IMR-90 (cell line): Measurements from ENCODE around the gene DYTN. TPM values are rescaled to one million over a fixed set of nuclear protein-coding genes. Genes with fewer than 3 reads are reported as not detected.

Experiments
- ATAC-seq: fragments of 200-7000 bp; cut with Tn5 transposase; 2 replicates; pipeline ENCODE4 v1.9.1; 2020; ENCODE audit warnings: low read depth, mild to moderate bottlenecking, moderate library complexity
- BruUV-seq: library from RNA; stranded (reverse); fragments of 400-500 nt; replicated peaks from 2 replicates; lab custom pipeline; 2021; lab: Mats Ljungman, UMichigan
- CTCF ChIA-PET: fragments of 300-600 bp; formaldehyde crosslinking; extraction: SDS; loops from one replicate; lab custom pipeline; 2021; ENCODE audit warnings: antibody characterized with exemption; lab: Yijun Ruan, JAX
- POLR2A ChIA-PET: fragments of 300-600 bp; sonication (Branson Sonifier 250); formaldehyde crosslinking; loops from one replicate; lab custom pipeline; 2022; ENCODE audit warnings: antibody characterized with exemption; ENCODE audit not compliant: unreplicated experiment; lab: Charles Lee
- DNase-seq: peaks from one replicate; pipeline ENCODE4 v3.0.0; 2013
- H2AFZ ChIP-seq: replicated peaks from 2 replicates; pipeline ENCODE3; 2013; ENCODE audit warnings: low read length, mild to moderate bottlenecking; ENCODE audit not compliant: poor library complexity
- H2AK5ac ChIP-seq: 2 replicates; pipeline ENCODE4 v1.6.1; 2013; ENCODE audit warnings: low read depth, low read length, inconsistent platforms
- H2AK9ac ChIP-seq: replicated peaks from 2 replicates; pipeline ENCODE3; 2013; ENCODE audit warnings: mild to moderate bottlenecking, low read depth, low read length, moderate library complexity; ENCODE audit not compliant: poor library complexity
- H2BK120ac ChIP-seq: 2 replicates; pipeline ENCODE4 v1.6.1; 2013; ENCODE audit warnings: low read depth, low read length, inconsistent platforms
- H2BK15ac ChIP-seq: 3 replicates; pipeline ENCODE4 v1.6.1; 2013; ENCODE audit warnings: low read depth, low read length, inconsistent platforms
- H2BK20ac ChIP-seq: 2 replicates; pipeline ENCODE4 v1.6.1; 2013; ENCODE audit warnings: low read depth, mild to moderate bottlenecking, inconsistent platforms, low read length, moderate library complexity
- H2BK5ac ChIP-seq: 2 replicates; pipeline ENCODE4 v1.6.1; 2013; ENCODE audit warnings: mild to moderate bottlenecking, low read depth, low read length, inconsistent platforms; ENCODE audit not compliant: poor library complexity, severe bottlenecking
- H3K14ac ChIP-seq: replicated peaks from 2 replicates; pipeline ENCODE4 v1.6.1; 2013; ENCODE audit warnings: low read depth, low read length, inconsistent platforms
- H3K18ac ChIP-seq: 2 replicates; pipeline ENCODE4 v1.6.1; 2013; ENCODE audit warnings: low read depth, low read length, control low read depth
- H3K23ac ChIP-seq: 2 replicates; pipeline ENCODE4 v1.6.1; 2013; ENCODE audit warnings: low read depth, low read length, inconsistent platforms
- H3K27ac ChIP-seq: 2 replicates; pipeline ENCODE4 v1.5.1; 2013; ENCODE audit warnings: mild to moderate bottlenecking, control low read depth, low read length; ENCODE audit not compliant: insufficient read depth
- H3K27me3 ChIP-seq: 2 replicates; pipeline ENCODE4 v1.6.1; 2013; ENCODE audit warnings: low read length; ENCODE audit not compliant: control insufficient read depth, insufficient read depth
- H3K36me3 ChIP-seq: 2 replicates; pipeline ENCODE4 v1.6.1; 2013; ENCODE audit warnings: low read length, mixed read lengths; ENCODE audit not compliant: control insufficient read depth, insufficient read depth
- H3K4ac ChIP-seq: 2 replicates; pipeline ENCODE4 v1.6.1; 2013; ENCODE audit warnings: low read depth, low read length, inconsistent platforms
- H3K4me1 ChIP-seq: 2 replicates; pipeline ENCODE4 v1.6.1; 2013; ENCODE audit warnings: low read length, mixed read lengths; ENCODE audit not compliant: control insufficient read depth, insufficient read depth
- H3K4me2 ChIP-seq: 2 replicates; pipeline ENCODE4 v1.6.1; 2013; ENCODE audit warnings: low read depth, mild to moderate bottlenecking, control low read depth, low read length, moderate library complexity
- H3K4me3 ChIP-seq: 2 replicates; pipeline ENCODE4 v1.5.1; 2013; ENCODE audit warnings: low read depth, mild to moderate bottlenecking, control low read depth, low read length, moderate library complexity; ENCODE audit not compliant: insufficient read depth
- H3K56ac ChIP-seq: 2 replicates; pipeline ENCODE4 v1.6.1; 2013; ENCODE audit warnings: low read length, inconsistent platforms; ENCODE audit not compliant: insufficient read depth; ENCODE audit errors: extremely low read depth
- H3K79me1 ChIP-seq, 2 experiments: 2 replicates each; pipeline ENCODE4 v1.6.1; 2013; ENCODE audit warnings: low read length in 2 of 2, inconsistent platforms in 1 of 2, low read depth in 1 of 2
- H3K9ac ChIP-seq: 2 replicates; pipeline ENCODE4 v1.6.1; 2013; ENCODE audit warnings: low read depth, low read length, control low read depth
- H3K9me1 ChIP-seq: 2 replicates; pipeline ENCODE4 v1.6.1; 2013; ENCODE audit warnings: low read length, inconsistent platforms; ENCODE audit not compliant: insufficient read depth
- H3K9me3 ChIP-seq: 2 replicates; pipeline ENCODE4 v1.6.1; 2013; ENCODE audit warnings: low read length; ENCODE audit not compliant: control insufficient read depth, insufficient read depth
- H4K20me1 ChIP-seq: 2 replicates; pipeline ENCODE4 v1.6.1; 2013; ENCODE audit warnings: low read length, inconsistent platforms; ENCODE audit not compliant: insufficient read depth
- H4K5ac ChIP-seq: 2 replicates; pipeline ENCODE4 v1.6.1; 2013; ENCODE audit warnings: mild to moderate bottlenecking, low read depth, low read length, control low read depth
- H4K8ac ChIP-seq, 2 experiments: 2 replicates each; pipeline ENCODE4 v1.6.1; 2013; ENCODE audit warnings: low read depth in 2 of 2, low read length in 2 of 2, control low read depth in 1 of 2, inconsistent platforms in 1 of 2
- H4K91ac ChIP-seq: 2 replicates; pipeline ENCODE4 v1.6.1; 2013; ENCODE audit warnings: low read depth, low read length, inconsistent platforms; ENCODE audit not compliant: insufficient read depth
- CEBPB ChIP-seq: IDR thresholded peaks from 2 replicates; pipeline ENCODE4 v1.6.1; 2012; ENCODE audit warnings: low read depth, low read length, improper control_type of control experiment
- CHD1 ChIP-seq: IDR thresholded peaks from 2 replicates; pipeline ENCODE4 v1.6.1; 2012; ENCODE audit warnings: low read depth, low read length, improper control_type of control experiment
- MAZ ChIP-seq: IDR thresholded peaks from 2 replicates; pipeline ENCODE4 v1.6.1; 2012; ENCODE audit warnings: low read depth, mild to moderate bottlenecking, low read length, improper control_type of control experiment, moderate library complexity, borderline replicate concordance
- RAD21 ChIP-seq: IDR thresholded peaks from 2 replicates; pipeline ENCODE4 v1.6.1; 2012; ENCODE audit warnings: low read length, improper control_type of control experiment
- RCOR1 ChIP-seq: IDR thresholded peaks from 2 replicates; pipeline ENCODE4 v1.6.1; 2012; ENCODE audit warnings: mild to moderate bottlenecking, low read length, improper control_type of control experiment; ENCODE audit not compliant: insufficient replicate concordance
- SMC3 ChIP-seq: fragments of 150-350 bp; IDR thresholded peaks from 2 replicates; pipeline ENCODE4 v1.6.1; 2016; ENCODE audit warnings: low read depth, mild to moderate bottlenecking, antibody characterized with exemption, low read length, moderate library complexity
- WGBS, 2 experiments: methylation state at CpG; one replicate each; pipeline versions ENCODE4 v1.1.5 to v1.1.7; 2013; ENCODE audit warnings: missing lambda C conversion rate in 2 of 2; ENCODE audit not compliant: insufficient read length in 1 of 2; ENCODE audit errors: extremely low coverage in 2 of 2; 5-methylcytosine and 5-hydroxymethylcytosine counted together
- dilution Hi-C: fragments of 300-500 bp; cut with HindIII; formaldehyde crosslinking; loops from one replicate; pipeline ENCODE4 v1.14.3; 2018; ENCODE audit warnings: low sequenced_read_pairs; ENCODE audit not compliant: unreplicated experiment
- in situ Hi-C: fragments of 300-500 bp; cut with MboI; formaldehyde crosslinking; loops from 3 replicates; pipeline ENCODE4 v1.14.3; 2019; ENCODE audit warnings: low sequenced_read_pairs, inconsistent platforms, mixed read lengths
- intact Hi-C: fragments of 100-400 bp; cut with micrococcal nuclease; formaldehyde crosslinking; loops from 2 replicates; pipeline ENCODE4 v1.10.0; 2022
- polyA plus RNA-seq, 3 experiments: library from polyadenylated mRNA; depleted of rRNA; stranded (reverse); fragments of >200 nt; gene quantifications; 2 replicates each; pipeline ENCODE4 v1.2.3, GENCODE V29; 2012; ENCODE audit warnings: low replicate concordance in 1 of 3
- total RNA-seq: library from RNA; depleted of rRNA; stranded (reverse); fragments of >200 nt; gene quantifications from 2 replicates; pipeline ENCODE4 v1.2.3, GENCODE V29; 2012
- TF ChIP-seq, protein P1 (sequence below): fragments of 150-350 bp; IDR thresholded peaks from 2 replicates; pipeline ENCODE4 v1.6.1; 2017; ENCODE audit warnings: mild to moderate bottlenecking, antibody characterized with exemption, low read length, low read depth

DYTN gene
- total and polyA plus RNA-seq, 2 of the 4 experiments (the other 2 are of a cell fraction), result not detected

DNA sequence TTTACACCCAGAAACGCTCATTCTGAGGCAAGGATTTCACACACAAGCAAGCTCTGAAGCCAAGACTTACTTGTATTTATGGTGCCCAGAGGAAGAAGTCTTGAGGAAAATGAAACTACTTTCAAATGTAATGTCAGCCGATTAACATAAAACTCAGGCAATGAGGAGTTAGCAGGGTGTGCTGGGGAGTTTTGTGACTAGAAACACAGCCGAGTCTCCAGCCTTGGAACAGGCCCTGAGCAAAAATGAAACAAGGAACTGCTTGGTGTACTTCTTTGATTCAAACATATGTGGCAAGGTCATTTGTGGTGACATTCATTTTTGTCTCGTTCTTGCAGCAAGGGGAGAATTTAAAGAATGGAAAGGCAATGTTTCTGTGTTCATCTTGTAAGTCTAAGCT is 4.5 kb downstream of the DYTN start:
- in situ Hi-C loops, result no loop called here
- no peak overlapping the region for H2AK5ac ChIP-seq
- no peak overlapping the region for H2BK5ac ChIP-seq
- no peaks in the 10 kb centered on the region for H3K79me1 ChIP-seq
- no peaks in the 10 kb centered on the region for H3K36me3 ChIP-seq
- H3K4me3 ChIP-seq, result no peak overlapping the region
- H3K4me1 ChIP-seq, result no peaks in the 10 kb centered on the region
- ChIA-PET CTCF (no interaction called here), POLR2A (no interaction called here)
- no peak overlapping the region for H3K23ac ChIP-seq
- H3K14ac ChIP-seq, result no peak overlapping the region
- DNase-seq, result no peak
- no peak overlapping the region for H2AK9ac ChIP-seq
- no peak for ATAC-seq
- no peak overlapping the region for H3K4me2 ChIP-seq
- no peak overlapping the region for H2BK120ac ChIP-seq
- no peak overlapping the region for H4K91ac ChIP-seq
- H3K18ac ChIP-seq, result no peak overlapping the region
- no peak overlapping the region for H3K4ac ChIP-seq
- no peak overlapping the region for H2AFZ ChIP-seq
- WGBS, 2 experiments, result 88% methylated on average over 1 of the region's 4 CpGs; no CpG with 5 or more reads in 1 of the 2 experiments
- no TSS peak for BruUV-seq
- intact Hi-C loops, result no loop called here
- H3K27ac ChIP-seq, result no peak overlapping the region
- H4K8ac ChIP-seq, result no peak overlapping the region
- dilution Hi-C loops, result no loop called here
- TF ChIP-seq MAZ, result no peak
- TF ChIP-seq CHD1, result no peak
- TF ChIP-seq RAD21, result no peak
- no peak for TF ChIP-seq RCOR1
- TF ChIP-seq SMC3, result no peak
- TF ChIP-seq, protein P1, sequence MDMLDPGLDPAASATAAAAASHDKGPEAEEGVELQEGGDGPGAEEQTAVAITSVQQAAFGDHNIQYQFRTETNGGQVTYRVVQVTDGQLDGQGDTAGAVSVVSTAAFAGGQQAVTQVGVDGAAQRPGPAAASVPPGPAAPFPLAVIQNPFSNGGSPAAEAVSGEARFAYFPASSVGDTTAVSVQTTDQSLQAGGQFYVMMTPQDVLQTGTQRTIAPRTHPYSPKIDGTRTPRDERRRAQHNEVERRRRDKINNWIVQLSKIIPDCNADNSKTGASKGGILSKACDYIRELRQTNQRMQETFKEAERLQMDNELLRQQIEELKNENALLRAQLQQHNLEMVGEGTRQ, result no peak
- no peak for TF ChIP-seq CEBPB
- H3K9me3 ChIP-seq, result no peaks in the 10 kb centered on the region
- H2BK20ac ChIP-seq, result no peak overlapping the region
- H3K9me1 ChIP-seq, result no peaks in the 10 kb centered on the region
- H3K9ac ChIP-seq, result no peak overlapping the region
- no peaks in the 10 kb centered on the region for H3K27me3 ChIP-seq
- no peaks in the 10 kb centered on the region for H4K20me1 ChIP-seq
- H4K5ac ChIP-seq, result no peak overlapping the region
- no peak overlapping the region for H2BK15ac ChIP-seq
- H3K56ac ChIP-seq, result no peak overlapping the region
